ELF-1 (cell line): ENCODE measurements around the gene USP49.
A peak's percentile ranks its signal among the peaks of the same experiment; 100 is the strongest.
"Not testable (repeated sequence)": the region's sequence is repeated elsewhere in the genome, so short reads cannot be mapped to it uniquely, and the experiment has no call there.

Source experiments
- DNase-seq: peaks from one replicate; pipeline ENCODE4 v3.0.0-alpha.2; 2016; ENCODE audit warnings: low read depth, low spot score

USP49 gene

DNA sequence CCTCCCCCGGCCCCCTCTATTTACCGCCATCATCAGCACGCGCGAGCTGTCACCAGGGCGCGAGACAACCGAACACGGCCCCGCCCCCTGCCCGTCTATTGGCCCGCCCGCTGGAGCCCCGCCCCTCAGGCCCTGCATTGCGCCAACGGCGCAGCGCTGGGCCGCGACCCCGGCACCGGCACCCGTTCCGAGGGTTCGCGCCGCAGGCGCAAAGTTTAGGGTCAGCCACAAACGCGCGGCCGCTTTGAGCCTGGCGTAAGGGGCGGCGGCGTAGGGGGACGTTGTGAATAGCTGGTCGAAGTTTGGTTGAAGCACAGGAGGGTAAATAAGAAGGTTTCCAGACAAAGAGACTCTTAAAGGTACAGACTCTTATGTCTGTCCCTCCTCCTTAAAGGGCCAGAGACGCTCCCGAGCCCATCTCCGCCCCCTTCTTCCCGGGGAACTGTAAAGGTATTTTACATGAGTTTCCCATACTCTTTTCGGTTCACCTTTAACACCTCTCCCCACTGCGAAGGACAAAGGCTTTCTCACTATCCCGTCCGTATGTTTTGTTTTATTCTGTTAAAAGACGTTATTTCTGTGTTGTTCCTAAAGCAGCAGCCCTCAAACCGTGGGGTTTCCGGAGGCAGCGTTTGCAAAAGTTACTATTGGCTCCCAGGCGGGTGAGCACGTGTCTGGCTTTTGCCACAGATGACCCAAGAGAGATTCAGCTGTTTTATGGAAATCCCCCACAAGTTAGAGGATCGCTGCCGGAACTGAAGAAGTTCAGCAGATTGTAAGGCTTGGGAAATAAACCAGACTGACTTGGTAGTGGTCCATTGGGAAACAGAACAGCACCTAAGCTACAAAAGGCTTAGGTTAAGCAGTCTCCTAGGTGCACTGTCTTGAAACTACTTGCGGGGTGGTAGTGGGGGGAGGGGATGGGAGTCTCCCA is at the start of gene USP49:
USP49 (minus strand) TSS at position 76 of the 934 bp plus-strand sequence. CDS start 88,392 bp downstream, outside the sequence.
- DNase-seq, result peak; percentile 94

DNA sequence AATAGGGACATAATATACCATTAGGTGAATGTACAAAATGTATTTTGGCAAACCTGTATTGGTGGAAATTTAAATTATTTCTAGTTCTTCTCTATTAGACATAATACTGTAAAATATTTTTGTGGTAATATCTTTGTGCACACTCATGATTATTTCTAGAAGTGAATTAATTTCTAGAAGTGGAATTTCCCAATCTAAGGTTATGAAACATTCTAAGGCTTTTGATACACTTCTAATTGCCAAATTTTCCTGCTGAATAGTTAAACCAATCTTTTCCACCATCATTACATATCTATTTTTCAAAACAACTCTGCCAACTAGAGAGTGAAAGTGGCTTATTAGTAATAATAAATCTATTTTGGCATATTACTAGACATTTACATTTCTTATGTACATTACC is 48.3 kb upstream of the USP49 start:
- DNase-seq, result no peak

DNA sequence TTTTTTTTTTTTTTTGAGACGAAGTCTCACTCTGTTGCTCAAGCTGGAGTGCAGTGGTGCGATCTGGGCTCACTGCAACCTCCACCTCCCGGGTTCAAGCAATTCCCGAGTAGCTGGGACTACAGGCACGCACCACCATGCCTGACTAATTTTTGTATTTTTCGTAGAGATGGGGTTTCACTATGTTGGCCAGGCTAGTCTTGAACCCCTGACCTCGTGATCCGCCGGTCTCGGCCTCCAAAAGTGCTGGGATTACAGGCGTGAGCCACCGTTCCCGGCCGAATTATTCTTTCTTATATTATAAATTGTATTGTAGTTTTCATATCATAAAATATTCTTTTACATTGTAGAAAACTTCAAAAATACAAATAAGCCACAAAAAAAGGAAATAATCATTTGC is 47.7 kb upstream of the USP49 start:
- not testable (repeated sequence) for DNase-seq

DNA sequence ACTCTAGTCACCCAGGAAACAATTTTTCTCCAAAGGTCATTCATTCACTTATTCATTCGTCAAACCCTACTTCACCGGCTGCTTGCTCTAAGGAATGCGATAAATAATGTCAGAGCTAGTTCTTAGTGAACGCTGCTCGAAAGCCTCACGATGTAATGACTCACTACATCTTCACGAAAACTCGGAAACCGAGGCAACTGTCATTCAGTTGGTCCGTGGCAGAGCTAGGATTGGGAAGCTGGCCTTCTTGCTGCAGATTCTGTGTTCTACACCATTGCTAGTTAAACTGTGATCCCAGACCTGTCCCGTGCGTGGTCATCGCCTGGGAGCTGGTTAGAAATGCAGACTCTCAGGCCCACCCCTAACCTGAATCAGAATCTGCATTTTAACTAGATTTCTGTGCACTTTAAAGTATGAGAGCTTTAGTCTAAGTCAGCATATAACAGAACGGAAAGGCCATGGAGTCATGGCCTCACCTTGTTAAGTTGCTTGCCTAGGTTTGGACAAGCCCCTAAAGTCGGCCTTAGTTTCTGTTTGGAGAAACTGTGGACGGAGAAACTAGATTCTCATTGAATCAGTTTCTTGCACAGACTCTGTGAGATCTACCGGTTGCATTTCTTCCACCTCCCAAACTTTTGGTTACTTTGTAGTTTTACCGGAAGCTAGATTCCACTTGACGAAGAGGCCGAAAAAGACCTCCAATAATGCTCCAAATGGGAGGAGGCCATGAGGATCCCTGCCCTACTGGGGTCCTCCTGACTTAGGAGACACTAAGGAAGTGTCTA is 47.1 kb upstream of the USP49 start:
- no peak for DNase-seq

DNA sequence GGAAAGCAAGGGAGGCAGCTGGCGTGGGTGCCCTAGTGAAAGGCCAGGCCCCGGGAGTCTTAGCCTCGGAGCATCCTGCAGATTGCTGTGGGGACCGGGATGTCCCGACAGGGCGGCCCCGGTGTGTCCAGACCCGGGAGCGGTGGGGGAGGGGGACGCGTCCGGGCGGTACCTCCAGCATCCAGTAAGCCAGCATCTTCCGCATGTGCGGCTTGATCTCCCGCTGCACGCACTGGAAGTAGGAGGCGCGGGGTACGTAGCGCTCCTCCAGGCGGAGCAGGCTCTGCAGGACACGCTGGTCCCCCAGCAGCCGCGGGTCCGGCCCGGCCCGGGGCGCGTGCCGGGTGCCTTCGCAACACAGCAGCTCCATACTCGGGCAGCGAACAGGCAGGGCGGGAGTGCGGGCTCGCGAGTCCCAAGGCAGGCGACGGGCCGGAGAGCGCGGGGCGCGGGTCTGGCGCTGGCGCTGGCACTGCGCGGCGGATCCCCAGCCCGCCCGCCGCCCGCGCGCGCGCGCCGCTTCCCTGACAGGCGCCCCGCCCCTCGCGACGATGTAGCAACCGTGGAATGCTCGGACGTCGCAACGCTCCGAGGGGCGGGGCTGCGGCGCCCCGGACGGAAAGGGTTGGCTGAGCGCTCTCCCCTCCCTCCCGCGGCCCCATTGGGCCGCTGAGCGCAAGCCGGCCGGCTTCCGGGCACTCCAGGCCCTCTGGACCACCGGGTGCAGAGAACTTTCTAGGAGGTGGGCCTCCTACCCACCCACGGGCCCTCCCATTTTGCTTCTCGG is 46.3 kb upstream of the USP49 start, which contains the start of gene CCND3:
CCND3 (minus strand) TSS at position 529 of the 787 bp plus-strand sequence; CDS start at position 370, 159 bp downstream.
- peak; percentile 79 for DNase-seq

DNA sequence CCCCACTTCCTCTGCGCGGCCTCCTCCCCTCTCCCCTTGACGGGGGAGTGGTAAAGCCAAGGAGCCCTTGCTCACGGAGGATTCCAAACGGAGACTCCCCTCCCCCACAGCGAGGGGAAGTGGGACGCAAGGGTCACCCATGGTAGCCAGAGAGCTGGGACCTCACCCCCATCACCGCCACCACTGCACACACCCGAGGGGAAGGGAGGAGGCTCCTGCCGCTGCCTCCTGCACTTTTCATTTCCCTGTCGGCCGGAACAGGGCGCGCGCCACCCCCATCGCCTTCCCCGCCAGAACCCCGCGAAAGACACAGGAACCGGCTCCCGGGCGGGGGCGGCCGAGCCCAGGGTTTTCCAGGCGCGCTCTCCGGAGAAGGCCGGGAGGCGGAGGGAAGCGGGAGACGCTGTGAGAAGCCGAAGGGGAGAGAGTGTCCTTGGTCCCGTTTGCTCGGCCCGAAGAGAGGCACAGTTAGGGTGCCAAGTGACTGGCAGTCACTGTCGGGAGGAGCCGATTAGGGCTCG is 45.6 kb upstream of the USP49 start:
- DNase-seq, result peak; percentile 31

DNA sequence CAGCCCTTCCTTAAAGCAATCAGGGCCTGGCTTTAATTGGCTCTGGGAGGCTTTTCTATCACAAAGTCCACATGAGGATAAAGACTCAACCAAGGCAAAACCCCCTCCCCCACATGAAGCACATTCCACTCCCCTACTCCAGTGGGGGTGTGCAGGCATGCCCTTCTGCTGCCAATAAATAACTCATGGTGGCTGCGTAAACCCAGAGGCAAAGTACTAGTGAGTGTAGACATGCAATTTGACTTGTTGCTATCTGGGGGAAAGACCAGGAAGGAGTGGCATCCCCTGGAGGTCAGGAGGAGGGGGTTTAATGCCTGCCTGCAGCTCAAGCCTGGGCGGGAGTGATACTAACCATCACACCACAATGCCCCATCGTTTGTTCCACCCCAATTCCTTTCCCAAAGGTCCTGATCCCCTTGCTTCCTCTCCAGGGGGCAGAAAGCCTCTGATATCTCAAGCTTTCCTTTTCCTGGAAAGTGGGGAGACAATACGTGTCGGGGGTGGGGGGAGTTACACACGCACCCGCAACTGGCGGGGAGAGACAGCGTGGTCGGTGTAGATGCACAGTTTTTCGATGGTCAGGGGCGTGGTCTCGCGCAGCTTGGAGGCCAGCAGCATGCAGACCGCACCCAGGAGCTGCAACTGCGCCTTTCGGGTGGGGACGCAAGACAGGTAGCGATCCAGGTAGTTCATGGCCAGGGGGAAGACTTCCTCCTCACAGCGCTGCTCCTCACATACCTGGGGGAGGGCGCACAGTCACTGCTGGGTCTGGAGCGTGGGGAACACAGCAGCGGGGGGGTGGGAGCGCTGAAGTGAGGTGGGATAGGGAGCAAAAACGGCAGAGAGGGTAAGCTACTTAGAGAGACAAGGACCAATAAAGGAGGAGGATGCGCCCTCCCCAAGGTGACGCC is 44.9 kb upstream of the USP49 start:
- DNase-seq, result peak; percentile 39

DNA sequence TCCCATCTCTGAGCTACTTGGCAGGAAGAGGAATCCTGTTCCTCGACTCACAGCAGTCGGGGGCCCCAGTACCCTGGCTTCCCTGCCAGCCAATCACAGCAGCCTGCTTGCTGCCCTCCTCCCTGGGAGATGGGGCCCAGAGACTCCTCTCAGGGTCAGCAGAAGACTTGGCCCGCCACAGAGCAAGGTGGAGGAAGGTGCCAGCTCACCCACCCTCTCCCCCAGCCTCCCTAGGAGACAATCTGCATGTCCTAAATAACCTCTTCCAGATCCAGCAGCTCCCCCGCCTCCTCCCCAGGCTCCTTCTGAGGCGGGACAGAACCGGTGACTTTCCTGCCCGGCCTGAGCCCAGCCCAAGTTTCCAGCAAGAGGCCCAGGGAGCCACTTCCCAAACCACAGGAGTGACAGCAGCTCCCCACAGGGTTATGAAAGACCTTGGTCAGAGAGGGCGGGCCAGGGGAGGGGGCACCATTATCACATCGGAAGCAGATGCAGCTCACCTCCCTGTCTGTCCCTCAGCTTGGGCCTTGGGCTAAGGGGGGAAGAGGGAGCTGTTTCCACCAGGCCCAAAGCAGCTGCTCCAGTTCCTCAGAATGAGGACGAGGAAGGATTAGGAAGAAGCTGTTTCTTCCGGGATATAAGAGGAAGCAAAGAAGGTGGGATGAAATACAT is 44.1 kb upstream of the USP49 start:
- DNase-seq, result peak; percentile 80

DNA sequence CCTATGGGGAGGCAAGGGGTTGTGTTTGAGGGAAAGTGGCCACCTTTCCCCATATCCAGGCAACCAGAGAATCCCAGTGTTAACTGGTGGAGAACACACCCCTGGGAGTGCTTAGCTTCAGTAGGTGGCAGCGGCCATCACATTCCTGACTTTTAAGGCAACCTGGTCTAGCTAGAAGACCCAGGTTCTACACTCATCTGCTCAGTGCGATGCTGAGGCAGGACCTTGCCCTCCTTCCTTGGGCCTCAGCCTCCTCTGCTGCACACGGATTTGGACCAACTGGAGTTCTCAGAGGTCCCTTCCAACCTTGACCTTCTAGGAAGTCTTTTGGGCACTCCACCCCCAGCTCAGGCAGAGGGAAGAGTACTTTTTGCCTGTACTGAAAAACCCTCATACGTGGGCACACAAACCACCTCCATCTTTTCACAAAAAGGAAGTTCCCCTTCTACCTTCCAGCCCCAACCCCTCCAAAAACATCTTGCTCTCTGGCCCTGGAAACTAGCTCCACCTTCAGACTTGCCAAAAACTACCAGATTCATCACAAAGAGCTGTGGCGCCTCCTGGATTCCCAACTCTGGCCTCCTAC is 43.5 kb upstream of the USP49 start:
- no peak for DNase-seq

DNA sequence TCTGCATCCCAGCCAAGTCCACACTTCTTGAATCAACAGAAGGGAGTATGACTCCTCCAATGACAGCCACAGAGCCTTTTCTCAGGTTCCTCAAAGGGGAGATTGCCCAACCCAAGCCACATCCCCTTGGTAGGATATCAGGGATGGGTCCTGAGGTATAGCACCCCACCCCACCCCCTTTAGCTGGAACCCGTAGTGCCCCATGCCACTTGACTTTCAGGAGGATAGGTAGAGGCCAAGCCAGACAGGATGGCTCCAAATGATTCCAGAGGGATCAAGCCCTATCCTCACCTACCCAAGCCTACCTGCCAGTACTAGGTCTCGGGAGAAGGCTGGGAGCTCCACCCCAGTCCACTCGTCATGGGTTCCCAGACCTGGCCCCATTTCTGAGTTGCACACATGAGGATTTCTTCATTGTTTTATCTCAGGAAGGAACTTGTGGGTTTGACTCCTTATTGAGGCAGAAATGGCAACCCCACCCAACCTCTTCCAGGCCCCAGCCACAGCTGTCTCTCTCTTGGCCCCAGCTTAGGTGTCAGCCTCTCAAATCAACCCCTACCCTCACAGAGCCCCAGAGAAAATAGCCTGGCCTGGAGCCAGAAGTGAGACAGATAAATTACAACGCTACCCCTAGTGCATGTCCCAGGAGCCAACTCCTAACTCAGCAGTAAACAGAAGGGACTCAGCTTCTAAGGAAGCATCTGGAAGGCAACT is 42.8 kb upstream of the USP49 start:
- no peak for DNase-seq

DNA sequence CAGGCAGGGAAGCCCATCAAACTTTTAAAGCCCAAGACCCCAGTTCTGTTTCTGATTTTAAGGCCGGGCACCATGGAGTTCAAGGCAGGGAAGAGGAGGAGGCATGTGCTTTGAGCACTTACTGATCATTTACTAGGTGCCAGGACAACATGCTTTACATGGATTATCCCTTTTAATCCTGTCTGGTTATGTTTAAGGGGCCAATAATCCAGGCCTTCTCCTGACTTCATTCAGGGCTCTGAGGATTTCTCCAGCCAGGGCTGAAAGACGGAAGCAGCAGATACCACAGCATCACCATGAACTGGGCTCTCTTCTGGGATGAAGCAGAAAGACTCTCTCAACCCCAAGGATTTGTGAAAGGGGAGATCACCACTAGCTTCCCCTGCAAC is 42.3 kb upstream of the USP49 start:
- no peak for DNase-seq

DNA sequence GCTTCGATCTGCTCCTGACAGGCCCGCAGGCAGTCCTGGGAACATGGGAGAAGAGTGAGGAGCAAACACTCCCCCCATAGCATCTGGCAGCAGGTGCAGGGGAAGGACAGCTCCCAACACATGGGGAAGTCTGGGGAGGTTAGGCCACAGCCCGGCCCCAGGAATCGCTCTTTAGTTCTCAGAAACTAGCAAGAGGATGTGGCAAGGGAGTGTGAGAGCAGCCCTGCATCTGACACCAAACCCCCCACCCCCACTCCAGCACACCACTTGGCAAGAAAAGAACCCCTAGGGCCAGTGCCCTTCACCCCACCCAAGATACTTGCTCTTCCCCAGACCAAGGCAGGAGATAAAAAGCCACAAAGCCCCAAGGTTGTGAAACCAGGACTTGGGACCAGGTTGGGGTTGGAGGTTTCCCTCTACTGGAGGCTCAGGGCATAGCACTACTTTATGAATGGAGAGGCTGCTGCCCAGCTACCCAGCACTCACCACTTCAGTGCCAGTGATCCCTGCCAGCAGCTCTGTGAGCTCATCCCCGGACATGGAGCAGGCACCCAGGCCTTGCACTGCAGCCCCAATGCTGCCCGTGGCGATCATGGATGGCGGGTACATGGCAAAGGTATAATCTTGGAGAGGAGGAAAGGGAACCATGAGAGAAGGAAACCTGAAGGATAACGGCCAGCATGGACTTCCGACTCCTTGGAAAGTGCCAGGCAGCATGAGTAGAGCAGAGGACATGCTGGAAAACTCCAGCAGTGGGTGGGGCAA is 41.1 kb upstream of the USP49 start:
- peak; percentile 89 for DNase-seq

DNA sequence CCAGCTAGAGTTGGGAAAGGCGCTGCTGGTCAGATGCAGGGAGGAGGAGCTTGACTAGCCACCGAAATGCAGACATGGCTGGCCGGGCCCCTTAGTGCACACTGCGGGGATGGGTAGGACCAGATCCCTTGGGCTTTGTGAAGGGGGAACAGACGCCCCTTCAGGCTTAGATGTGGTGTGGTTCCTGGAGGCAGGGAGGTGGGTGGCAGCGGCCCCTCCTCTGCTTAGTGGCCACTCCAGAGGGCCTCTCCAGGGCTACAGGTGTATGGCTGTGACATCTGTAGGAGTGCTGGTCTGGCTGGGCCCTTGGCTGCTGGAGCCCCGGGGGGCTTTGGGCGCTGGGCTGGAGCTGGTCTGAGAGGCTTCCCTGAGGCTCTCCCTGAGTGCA is 40.5 kb upstream of the USP49 start:
- peak; percentile 44 for DNase-seq

DNA sequence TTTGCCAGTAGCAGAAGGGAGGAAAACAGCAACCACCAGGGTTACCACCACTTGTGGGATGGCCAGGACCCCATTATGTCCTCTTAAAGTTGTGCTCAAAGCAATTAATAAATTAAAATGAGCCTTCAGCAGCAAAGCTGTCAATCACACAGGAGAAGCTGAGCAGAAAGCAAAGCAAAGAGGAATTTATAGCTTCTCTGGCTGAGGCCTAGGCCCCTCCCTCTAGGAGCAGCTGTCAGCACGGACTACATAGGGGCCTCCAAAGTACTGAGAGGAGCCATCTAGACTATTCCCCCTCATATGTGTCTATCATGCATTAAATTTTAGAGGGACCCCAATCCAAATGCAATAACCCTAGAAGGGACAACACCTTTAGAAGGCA is 40.0 kb upstream of the USP49 start:
- no peak for DNase-seq

DNA sequence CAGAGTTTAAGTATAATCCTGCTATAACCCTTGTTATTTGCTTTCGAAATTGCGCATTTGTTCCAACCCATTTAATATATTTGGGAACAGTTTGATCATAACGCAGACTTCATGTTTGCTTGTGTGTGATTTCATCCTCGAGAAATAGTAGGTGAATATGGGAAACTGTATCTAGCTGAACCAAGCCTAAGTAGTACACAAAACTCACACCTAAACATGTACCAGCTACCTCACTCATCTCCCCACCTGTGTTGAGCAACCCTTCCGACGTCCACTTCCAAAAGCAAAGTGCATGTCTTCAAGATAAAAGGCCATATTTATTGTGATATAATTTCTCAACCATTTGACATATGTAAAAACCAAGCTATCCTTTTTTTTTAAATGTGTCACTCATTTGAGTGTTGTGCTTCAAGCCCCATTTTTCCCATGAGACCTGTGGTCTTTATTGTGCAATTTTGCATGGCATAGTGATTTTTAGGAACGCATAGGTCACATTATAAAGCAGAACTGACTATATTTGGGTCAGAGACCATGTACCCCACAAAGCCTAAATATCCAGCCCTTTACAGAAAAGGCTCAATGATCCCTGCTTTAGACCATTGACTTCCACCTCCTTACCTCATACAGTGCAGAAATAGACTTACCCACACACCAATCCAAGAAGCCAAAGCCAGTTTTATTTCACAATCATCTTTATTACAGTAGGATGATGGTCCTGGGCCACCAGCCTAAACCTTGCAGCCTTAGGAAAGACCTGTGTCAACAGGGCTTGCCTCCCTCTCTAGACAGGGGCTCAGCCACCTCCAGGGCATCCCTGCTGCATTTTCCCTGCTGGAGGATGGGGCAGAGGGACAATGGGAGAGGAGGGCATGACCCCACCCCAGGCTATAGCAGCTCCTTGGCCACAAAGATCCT is 39.4 kb upstream of the USP49 start:
- DNase-seq, result peak; percentile 86

DNA sequence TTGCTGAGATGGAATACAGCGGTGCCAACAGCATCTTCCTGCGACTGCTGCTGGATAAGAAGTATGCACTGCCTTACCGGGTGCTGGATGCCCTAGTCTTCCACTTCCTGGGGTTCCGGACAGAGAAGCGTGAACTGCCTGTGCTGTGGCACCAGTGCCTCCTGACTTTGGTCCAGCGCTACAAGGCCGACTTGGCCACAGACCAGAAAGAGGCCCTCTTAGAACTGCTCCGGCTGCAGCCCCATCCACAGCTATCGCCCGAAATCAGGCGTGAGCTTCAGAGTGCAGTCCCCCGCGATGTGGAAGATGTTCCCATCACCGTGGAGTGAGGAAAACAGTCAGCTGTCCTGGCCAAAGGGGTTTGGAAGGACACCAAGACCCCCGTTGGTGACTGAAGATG is 37.2 kb upstream of the USP49 start:
- DNase-seq, result no peak

DNA sequence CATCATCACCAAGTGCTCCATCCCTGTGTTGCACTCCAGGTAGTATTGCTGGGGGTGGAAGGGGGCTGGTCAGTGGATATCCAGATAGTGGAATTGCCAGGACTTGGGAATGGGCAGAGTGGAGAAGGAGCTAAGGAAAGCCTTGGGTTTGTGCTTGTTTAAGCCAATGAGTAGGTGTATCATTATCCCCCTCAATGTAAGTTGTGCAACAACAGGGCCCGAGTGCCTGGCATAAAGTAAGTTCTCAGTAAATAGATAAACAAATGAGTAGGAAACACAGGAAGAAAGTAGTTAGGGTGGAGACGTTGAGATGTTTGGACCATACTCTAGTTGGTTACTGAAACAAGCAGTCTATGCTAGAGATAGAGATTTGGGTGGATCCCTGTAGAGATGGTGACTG is 36.6 kb upstream of the USP49 start:
- no peak for DNase-seq
